ENCODE results near the gene CRELD2. TPM values are rescaled to one million over a fixed set of nuclear protein-coding genes. Genes with fewer than 3 reads are reported as not detected.

The CRELD2 gene
- total RNA-seq, 4 donors from 2014 or later: 9.3 to 29.4 (median 21.5) TPM

GRCh38 chr22:49960159-49961004, 41.9 kb downstream of the CRELD2 start, which contains the start of gene PIM3:
TSS of gene PIM3 (plus strand) at chr22:49960772. CDS start at chr22:49960948, 176 bp downstream.
- TF ChIP-seq CTCF (IDR thresholded peaks at IDR 0.05) (no peak), POLR2AphosphoS5 (IDR thresholded peaks at IDR 0.05) (peak in 1 of 3 donors; percentile 73), POLR2A (IDR thresholded peaks at IDR 0.05) (peak; percentile 79 to 93)
- Histone ChIP-seq H3K36me3 (peaks cover 32% of the 10 kb centered on the region), H3K4me1 (peaks cover 62% of the 10 kb centered on the region), H3K27me3 (no peaks in the 10 kb centered on the region), H3K4me3 (peak within 1 kb of the TSS; percentile 97), H3K9me3 (no peaks in the 10 kb centered on the region), H3K27ac (peak within 1 kb of the TSS; percentile 99)
- WGBS: 0% methylated on average over 13 of the region's 137 CpGs
- DNase-seq (ENCODE audit: low spot score in 2 of 2): peak; percentile 96 to 97

DNA sequence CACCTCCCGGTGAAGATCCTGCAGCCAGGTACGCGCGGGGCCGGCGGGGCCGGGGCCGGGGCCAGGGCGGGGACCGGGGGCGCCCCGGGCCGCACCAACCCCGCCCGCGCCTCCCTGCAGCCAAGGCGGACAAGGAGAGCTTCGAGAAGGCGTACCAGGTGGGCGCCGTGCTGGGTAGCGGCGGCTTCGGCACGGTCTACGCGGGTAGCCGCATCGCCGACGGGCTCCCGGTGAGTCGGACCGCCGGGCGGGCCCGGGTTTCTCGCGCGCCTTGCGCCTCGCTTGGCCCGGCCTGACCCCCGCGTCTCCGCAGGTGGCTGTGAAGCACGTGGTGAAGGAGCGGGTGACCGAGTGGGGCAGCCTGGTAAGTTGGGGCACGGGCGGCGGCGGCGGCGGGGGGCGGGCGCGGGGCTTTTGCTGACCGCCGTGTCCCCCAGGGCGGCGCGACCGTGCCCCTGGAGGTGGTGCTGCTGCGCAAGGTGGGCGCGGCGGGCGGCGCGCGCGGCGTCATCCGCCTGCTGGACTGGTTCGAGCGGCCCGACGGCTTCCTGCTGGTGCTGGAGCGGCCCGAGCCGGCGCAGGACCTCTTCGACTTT, 42.7 kb downstream of the CRELD2 start:
- Histone ChIP-seq H3K27me3 (no peaks in the 10 kb centered on the region), H3K36me3 (peaks cover 32% of the 10 kb centered on the region), H3K27ac (peak overlapping the region; percentile 99), H3K9me3 (no peaks in the 10 kb centered on the region), H3K4me1 (peaks cover 62% of the 10 kb centered on the region), H3K4me3 (peak overlapping the region; percentile 97)
- no peak for TF ChIP-seq POLR2A (IDR thresholded peaks at IDR 0.05)
- peak in 1 of 2 donors; percentile 11 for TF ChIP-seq CTCF (IDR thresholded peaks at IDR 0.05)
- peak; percentile 78 to 79 for DNase-seq (ENCODE audit: low spot score in 2 of 2)
- no CpG with 5 or more reads among the region's 84 CpGs for WGBS

DNA sequence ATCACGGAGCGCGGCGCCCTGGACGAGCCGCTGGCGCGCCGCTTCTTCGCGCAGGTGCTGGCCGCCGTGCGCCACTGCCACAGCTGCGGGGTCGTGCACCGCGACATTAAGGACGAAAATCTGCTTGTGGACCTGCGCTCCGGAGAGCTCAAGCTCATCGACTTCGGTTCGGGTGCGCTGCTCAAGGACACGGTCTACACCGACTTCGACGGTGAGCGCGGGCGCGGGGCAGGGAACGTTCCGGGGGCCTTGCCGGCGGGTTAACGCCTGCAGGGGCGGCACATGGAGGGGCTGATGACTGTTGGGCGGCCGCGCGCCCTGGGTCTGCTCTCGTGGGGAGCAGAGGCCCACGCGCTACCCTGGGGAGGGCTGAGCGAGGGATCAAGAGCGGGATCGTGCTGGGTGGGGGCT, 43.2 kb downstream of the CRELD2 start:
- Histone ChIP-seq H3K9me3 (no peaks in the 10 kb centered on the region), H3K4me1 (peaks cover 62% of the 10 kb centered on the region), H3K27me3 (no peaks in the 10 kb centered on the region), H3K27ac (peak overlapping the region; percentile 99), H3K4me3 (peak overlapping the region; percentile 97), H3K36me3 (peaks cover 32% of the 10 kb centered on the region)
- DNase-seq (ENCODE audit: low spot score in 2 of 2): peak in 1 of 2 donors; percentile 84
- TF ChIP-seq POLR2AphosphoS5 (IDR thresholded peaks at IDR 0.05) (peak in 1 of 3 donors; percentile 9), EP300 (IDR thresholded peaks at IDR 0.05) (no peak), POLR2A (IDR thresholded peaks at IDR 0.05) (no peak), CTCF (IDR thresholded peaks at IDR 0.05) (no peak)
- 2% methylated on average over 11 of the region's 49 CpGs for WGBS

- Histone ChIP-seq H3K9me3 (no peaks in the 10 kb centered on the region), H3K27ac (peak overlapping the region; percentile 99), H3K36me3 (peaks cover 32% of the 10 kb centered on the region), H3K4me1 (peaks cover 65% of the 10 kb centered on the region), H3K4me3 (peak overlapping the region; percentile 97), H3K27me3 (no peaks in the 10 kb centered on the region)
- no peak for TF ChIP-seq CTCF (IDR thresholded peaks at IDR 0.05)
- peak in 2 of 3 donors; percentile 24 to 47 for TF ChIP-seq POLR2AphosphoS5 (IDR thresholded peaks at IDR 0.05)
- peak in 1 of 2 donors; percentile 43 for TF ChIP-seq POLR2A (IDR thresholded peaks at IDR 0.05)
- TF ChIP-seq EP300 (IDR thresholded peaks at IDR 0.05): no peak
- peak; percentile 92 to 94 for DNase-seq (ENCODE audit: low spot score in 2 of 2)
- no CpG with 5 or more reads among the region's 70 CpGs for WGBS
Measured at GRCh38 chr22:49962012-49962750, 43.7 kb downstream of the CRELD2 start.

All from suprapubic skin (tissue), 4 donors.